Loucy (cell line): Measurements from ENCODE around the gene DDX24.

Source experiments
- H2AFZ ChIP-seq: fragments of 200-600 bp; sonication (generic); 2 replicates; pipeline ENCODE4 v1.6.0; 2016; ENCODE audit warnings: antibody characterized with exemption, mild to moderate bottlenecking, low read length, moderate library complexity
- H3F3A ChIP-seq: fragments of 200-600 bp; 2 replicates; pipeline ENCODE4 v1.6.0; 2016; ENCODE audit warnings: antibody characterized with exemption, low read depth, mild to moderate bottlenecking
- H3K27me3 ChIP-seq: fragments of 200-600 bp; sonication (generic); 2 replicates; pipeline ENCODE4 v1.6.1; 2014; ENCODE audit warnings: low read length, mild to moderate bottlenecking; ENCODE audit not compliant: insufficient read depth, poor library complexity, severe bottlenecking
- H3K36me3 ChIP-seq: fragments of 200-600 bp; sonication (generic); 2 replicates; pipeline ENCODE4 v1.6.1; 2016; ENCODE audit warnings: low read length; ENCODE audit not compliant: insufficient read depth
- H3K4me1 ChIP-seq: fragments of 200-600 bp; sonication (generic); 2 replicates; pipeline ENCODE4 v1.5.1; 2014; ENCODE audit warnings: low read length, mild to moderate bottlenecking; ENCODE audit not compliant: insufficient read depth, poor library complexity, severe bottlenecking
- H3K4me2 ChIP-seq: fragments of 200-600 bp; sonication (generic); 2 replicates; pipeline ENCODE4 v1.6.0; 2014; ENCODE audit warnings: antibody characterized with exemption, low read length, low read depth, mild to moderate bottlenecking; ENCODE audit not compliant: poor library complexity, severe bottlenecking
- H3K4me3 ChIP-seq: fragments of 200-600 bp; sonication (generic); 2 replicates; pipeline ENCODE4 v1.5.1; 2014; ENCODE audit warnings: low read length, mild to moderate bottlenecking, mixed read lengths; ENCODE audit not compliant: poor library complexity, severe bottlenecking
- H3K79me2 ChIP-seq: fragments of 200-600 bp; sonication (generic); 2 replicates; pipeline ENCODE4 v1.6.1; 2014; ENCODE audit warnings: low read length; ENCODE audit not compliant: insufficient read depth
- H3K9ac ChIP-seq: fragments of 200-600 bp; sonication (generic); 2 replicates; pipeline ENCODE4 v1.6.0; 2014; ENCODE audit warnings: mild to moderate bottlenecking, low read depth, low read length, moderate library complexity; ENCODE audit not compliant: poor library complexity, severe bottlenecking
- H3K9me2 ChIP-seq: fragments of 200-600 bp; sonication (generic); replicated peaks from 2 replicates; pipeline ENCODE4 v1.6.1; 2016; ENCODE audit warnings: low read depth, low read length, mixed read lengths
- H3K9me3 ChIP-seq: fragments of 200-600 bp; sonication (generic); 2 replicates; pipeline ENCODE4 v1.6.1; 2014; ENCODE audit warnings: mild to moderate bottlenecking, antibody characterized with exemption, low read length, low read depth; ENCODE audit not compliant: insufficient read depth
- H4K20me1 ChIP-seq: fragments of 200-600 bp; sonication (generic); 2 replicates; pipeline ENCODE4 v1.6.0; 2014; ENCODE audit warnings: antibody characterized with exemption, low read length, mild to moderate bottlenecking; ENCODE audit not compliant: insufficient read depth, poor library complexity, severe bottlenecking
- EZH2phosphoT487 ChIP-seq: fragments of 200-600 bp; IDR thresholded peaks from 2 replicates; pipeline ENCODE4 v1.6.1; 2018; ENCODE audit warnings: antibody characterized with exemption, mild to moderate bottlenecking, moderate library complexity, borderline replicate concordance
- TF ChIP-seq, protein P1 (sequence below): fragments of 200-600 bp; sonication (generic); conservative IDR thresholded peaks from 2 replicates; pipeline ENCODE4 v1.5.1; 2014; ENCODE audit warnings: mild to moderate bottlenecking, antibody characterized with exemption, low read length

The DDX24 gene

GRCh38 chr14:94004015-94004414 is 77.0 kb downstream of the DDX24 start:
- H3K9me2 ChIP-seq, result no peaks in the 10 kb centered on the region
- H3K9me3 ChIP-seq, result no peaks in the 10 kb centered on the region
- no peak overlapping the region for H2AFZ ChIP-seq
- no peaks in the 10 kb centered on the region for H4K20me1 ChIP-seq
- no peaks in the 10 kb centered on the region for H3F3A ChIP-seq
- no peaks in the 10 kb centered on the region for H3K79me2 ChIP-seq
- H3K9ac ChIP-seq, result no peak overlapping the region
- TF ChIP-seq EZH2phosphoT487, result no peak
- TF ChIP-seq, protein P1, sequence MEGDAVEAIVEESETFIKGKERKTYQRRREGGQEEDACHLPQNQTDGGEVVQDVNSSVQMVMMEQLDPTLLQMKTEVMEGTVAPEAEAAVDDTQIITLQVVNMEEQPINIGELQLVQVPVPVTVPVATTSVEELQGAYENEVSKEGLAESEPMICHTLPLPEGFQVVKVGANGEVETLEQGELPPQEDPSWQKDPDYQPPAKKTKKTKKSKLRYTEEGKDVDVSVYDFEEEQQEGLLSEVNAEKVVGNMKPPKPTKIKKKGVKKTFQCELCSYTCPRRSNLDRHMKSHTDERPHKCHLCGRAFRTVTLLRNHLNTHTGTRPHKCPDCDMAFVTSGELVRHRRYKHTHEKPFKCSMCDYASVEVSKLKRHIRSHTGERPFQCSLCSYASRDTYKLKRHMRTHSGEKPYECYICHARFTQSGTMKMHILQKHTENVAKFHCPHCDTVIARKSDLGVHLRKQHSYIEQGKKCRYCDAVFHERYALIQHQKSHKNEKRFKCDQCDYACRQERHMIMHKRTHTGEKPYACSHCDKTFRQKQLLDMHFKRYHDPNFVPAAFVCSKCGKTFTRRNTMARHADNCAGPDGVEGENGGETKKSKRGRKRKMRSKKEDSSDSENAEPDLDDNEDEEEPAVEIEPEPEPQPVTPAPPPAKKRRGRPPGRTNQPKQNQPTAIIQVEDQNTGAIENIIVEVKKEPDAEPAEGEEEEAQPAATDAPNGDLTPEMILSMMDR, result no peak
- no peaks in the 10 kb centered on the region for H3K36me3 ChIP-seq
- no peaks in the 10 kb centered on the region for H3K4me1 ChIP-seq
- no peak overlapping the region for H3K4me3 ChIP-seq
- H3K4me2 ChIP-seq, result no peak overlapping the region
- no peaks in the 10 kb centered on the region for H3K27me3 ChIP-seq

DNA sequence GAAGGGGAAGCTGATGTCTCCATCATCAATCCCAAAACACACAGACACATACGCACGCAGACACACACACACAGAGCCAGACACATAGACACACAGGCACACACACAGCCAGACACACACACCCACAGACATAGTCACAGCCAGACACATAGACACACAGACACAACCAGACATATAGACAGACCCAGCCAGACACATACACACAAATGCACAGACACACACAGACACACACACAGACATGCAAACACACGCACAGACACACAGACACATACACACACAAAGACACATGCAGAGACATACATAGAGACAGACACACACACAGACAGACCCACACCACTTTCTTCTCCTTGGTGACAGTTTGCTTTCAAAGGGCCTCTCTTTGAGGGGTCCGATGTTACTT is 77.6 kb downstream of the DDX24 start:
- Histone ChIP-seq H3K9ac (no peak overlapping the region), H3K9me3 (no peaks in the 10 kb centered on the region), H3K4me2 (no peak overlapping the region)

DNA sequence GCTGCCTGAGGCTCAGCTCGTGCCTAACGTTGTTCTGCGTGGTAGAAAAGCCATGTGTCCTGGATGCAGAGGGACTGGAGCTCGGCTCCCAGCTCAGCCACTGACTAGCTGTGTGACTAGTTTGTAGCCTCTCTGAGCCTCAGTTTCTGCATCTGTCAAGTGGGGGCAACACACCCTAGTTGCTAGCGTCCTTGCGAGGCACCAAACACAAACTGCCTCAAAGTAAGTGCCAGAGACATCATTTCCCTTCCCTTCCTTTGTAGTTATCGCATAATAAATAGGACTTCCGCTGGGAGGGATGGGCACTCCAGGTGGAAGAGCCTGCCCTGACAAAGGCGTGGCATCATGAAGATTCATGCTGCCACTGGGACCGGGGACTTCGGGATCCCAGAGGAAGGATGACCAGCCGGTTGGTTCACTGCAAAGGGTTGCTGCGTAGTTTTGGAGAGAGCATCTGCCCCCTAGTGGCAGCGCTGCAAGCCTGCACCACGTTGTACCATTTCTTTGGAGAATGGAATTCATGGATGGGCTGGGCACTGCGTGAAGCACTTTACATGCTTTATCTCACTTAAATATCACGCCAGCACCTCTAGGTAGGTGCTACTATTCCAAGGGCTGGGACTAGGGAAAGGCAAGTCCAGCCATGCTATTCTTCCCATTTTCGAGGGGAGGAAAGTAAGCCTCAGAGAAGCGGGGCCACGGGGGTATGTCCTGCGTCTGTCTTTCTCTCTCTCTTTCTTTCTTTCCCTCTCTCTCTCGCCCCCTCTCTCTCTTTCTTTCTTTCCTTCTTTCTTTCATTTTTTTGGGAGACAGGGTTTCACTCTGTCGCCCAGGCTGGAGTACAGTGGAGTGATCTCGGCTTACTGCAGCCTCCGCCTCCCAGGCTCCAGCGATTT is 79.3 kb downstream of the DDX24 start:
- no peaks in the 10 kb centered on the region for H4K20me1 ChIP-seq
- no peaks in the 10 kb centered on the region for H3K4me1 ChIP-seq
- H2AFZ ChIP-seq, result no peak overlapping the region
- H3K9me3 ChIP-seq, result no peaks in the 10 kb centered on the region
- peak overlapping the region; percentile 22 for H3K4me2 ChIP-seq
- TF ChIP-seq EZH2phosphoT487, result no peak
- TF ChIP-seq, protein P1, result peak; percentile 96
- no peaks in the 10 kb centered on the region for H3K79me2 ChIP-seq
- H3K36me3 ChIP-seq, result no peaks in the 10 kb centered on the region
- no peaks in the 10 kb centered on the region for H3F3A ChIP-seq
- no peaks in the 10 kb centered on the region for H3K27me3 ChIP-seq
- H3K4me3 ChIP-seq, result no peak overlapping the region
- no peak overlapping the region for H3K9ac ChIP-seq
- no peaks in the 10 kb centered on the region for H3K9me2 ChIP-seq

More for the DNA sequence above, 77.6 kb downstream of the DDX24 start:
- TF ChIP-seq, protein P1, result no peak
- TF ChIP-seq EZH2phosphoT487, result no peak
- Histone ChIP-seq H3K36me3 (no peaks in the 10 kb centered on the region), H3K4me1 (no peaks in the 10 kb centered on the region), H3K9me2 (no peaks in the 10 kb centered on the region), H3F3A (no peaks in the 10 kb centered on the region), H3K27me3 (no peaks in the 10 kb centered on the region), H3K4me3 (no peak overlapping the region), H3K79me2 (no peaks in the 10 kb centered on the region), H4K20me1 (no peaks in the 10 kb centered on the region), H2AFZ (no peak overlapping the region)
